SJCRH30 (cell line): ENCODE results near the gene DNAJB8. TPM values are rescaled to one million over a fixed set of nuclear protein-coding genes. Genes with fewer than 3 reads are reported as not detected.

Experiments
- DNase-seq, 2 experiments: peaks; one replicate each; pipeline ENCODE4 v3.0.0-alpha.2; 2015 to 2020
- H3K27ac ChIP-seq: fragments of 250-450 bp; sonication (Bioruptor Pico); 2 replicates; pipeline ENCODE4 v1.5.1; 2020; ENCODE audit warnings: mild to moderate bottlenecking, moderate library complexity
- H3K27me3 ChIP-seq: fragments of 250-450 bp; sonication (Bioruptor Pico); 2 replicates; pipeline ENCODE4 v1.5.1; 2020; ENCODE audit warnings: mild to moderate bottlenecking, moderate library complexity
- H3K36me3 ChIP-seq: fragments of 250-450 bp; sonication (Bioruptor Pico); 2 replicates; pipeline ENCODE4 v1.5.1; 2020; ENCODE audit warnings: mild to moderate bottlenecking, moderate library complexity
- H3K4me1 ChIP-seq: fragments of 250-450 bp; sonication (Bioruptor Pico); 2 replicates; pipeline ENCODE4 v1.5.1; 2020; ENCODE audit warnings: mild to moderate bottlenecking, moderate library complexity
- H3K4me3 ChIP-seq: fragments of 250-450 bp; sonication (Bioruptor Pico); 2 replicates; pipeline ENCODE4 v1.5.1; 2020; ENCODE audit warnings: mild to moderate bottlenecking, moderate library complexity
- H3K9me3 ChIP-seq: fragments of 250-450 bp; sonication (Bioruptor Pico); replicated peaks from 2 replicates; pipeline ENCODE4 v1.5.1; 2020; ENCODE audit warnings: mild to moderate bottlenecking, moderate library complexity
- total RNA-seq: library from RNA; depleted of rRNA; stranded (reverse); fragments of >200 nt; shearing (Covaris generic); gene quantifications from 2 replicates; pipeline ENCODE4 v1.2.3, GENCODE V29; 2014

The DNAJB8 gene
- total RNA-seq, 1 experiment from 2014 or later, result not detected

- no peaks in the 10 kb centered on the region for H3K9me3 ChIP-seq
- DNase-seq, result no peak
- no peak overlapping the region for H3K27ac ChIP-seq
- H3K27me3 ChIP-seq, result peaks cover 25% of the 10 kb centered on the region
- H3K4me3 ChIP-seq, result no peak overlapping the region
- no peaks in the 10 kb centered on the region for H3K4me1 ChIP-seq
- H3K36me3 ChIP-seq, result no peaks in the 10 kb centered on the region
These were observed 8.8 kb downstream of the DNAJB8 start for GRCh38 chr3:128457937-128458336.

- no peak overlapping the region for H3K4me3 ChIP-seq
- no peak overlapping the region for H3K27ac ChIP-seq
- no peak for DNase-seq
- no peaks in the 10 kb centered on the region for H3K9me3 ChIP-seq
- peaks cover 21% of the 10 kb centered on the region for H3K27me3 ChIP-seq
- no peaks in the 10 kb centered on the region for H3K4me1 ChIP-seq
- H3K36me3 ChIP-seq, result no peaks in the 10 kb centered on the region
These were observed 9.6 kb downstream of the DNAJB8 start for GRCh38 chr3:128456776-128457715.

DNA sequence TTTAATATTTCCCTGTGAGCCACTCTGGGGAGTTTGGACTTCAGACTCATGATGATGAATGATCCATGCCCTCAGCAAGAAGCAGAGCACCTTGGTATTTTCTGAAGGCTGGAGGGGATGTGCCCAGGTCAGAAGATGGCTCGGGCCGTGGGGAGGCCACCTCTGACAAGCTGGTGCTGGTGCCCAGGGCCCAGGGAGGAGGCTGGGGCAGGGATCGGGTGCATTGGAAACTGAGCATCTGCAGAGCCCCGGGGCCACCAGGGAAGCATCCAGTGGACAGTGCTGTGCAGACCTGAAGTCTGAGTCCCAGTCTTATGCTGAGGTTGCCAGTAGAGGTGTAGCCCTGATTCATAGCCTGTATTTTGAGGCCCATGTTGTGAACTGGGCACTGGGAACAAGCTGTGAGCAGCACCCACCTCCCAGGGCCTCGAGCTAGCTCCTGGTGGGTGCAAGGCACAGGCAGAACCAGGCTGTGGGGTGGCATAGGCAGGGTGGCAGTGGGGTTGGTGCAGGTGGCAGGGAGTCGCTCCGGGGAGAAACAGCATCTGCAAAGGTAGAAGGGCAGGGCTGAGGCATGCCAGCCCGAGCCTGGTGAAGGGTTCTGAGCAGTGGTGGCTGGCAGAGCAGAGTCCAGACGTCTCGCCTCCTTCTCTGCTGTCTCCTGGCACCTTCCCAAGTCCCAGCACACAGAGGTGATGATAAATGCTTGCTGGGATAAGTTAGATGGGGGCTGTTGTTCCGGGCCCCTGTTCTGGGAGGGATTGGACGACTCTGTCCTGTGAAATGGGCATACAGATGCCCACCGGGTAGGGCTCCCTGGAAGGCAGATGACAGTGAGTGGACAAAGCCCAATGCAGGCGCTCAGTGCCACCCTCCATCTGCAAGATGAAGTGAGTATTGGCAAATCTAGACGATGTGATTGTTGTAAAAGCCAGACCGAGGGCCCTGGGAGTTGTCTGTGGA, 10.6 kb downstream of the DNAJB8 start:
- H3K4me1 ChIP-seq, result no peaks in the 10 kb centered on the region
- H3K27me3 ChIP-seq, result peaks cover 17% of the 10 kb centered on the region
- no peak for DNase-seq

GRCh38 chr3:128455116-128455515, 11.6 kb downstream of the DNAJB8 start:
- Histone ChIP-seq H3K27me3 (peaks cover 17% of the 10 kb centered on the region), H3K9me3 (no peaks in the 10 kb centered on the region), H3K4me1 (no peaks in the 10 kb centered on the region), H3K36me3 (no peaks in the 10 kb centered on the region), H3K4me3 (no peak overlapping the region), H3K27ac (no peak overlapping the region)
- no peak for DNase-seq

More for the DNA sequence above, 10.6 kb downstream of the DNAJB8 start:
- Histone ChIP-seq H3K9me3 (no peaks in the 10 kb centered on the region), H3K36me3 (no peaks in the 10 kb centered on the region), H3K27ac (no peak overlapping the region), H3K4me3 (no peak overlapping the region)

- Histone ChIP-seq H3K36me3 (no peaks in the 10 kb centered on the region), H3K27ac (no peak overlapping the region), H3K9me3 (no peaks in the 10 kb centered on the region), H3K27me3 (peaks cover 14% of the 10 kb centered on the region), H3K4me3 (no peak overlapping the region), H3K4me1 (no peaks in the 10 kb centered on the region)
- no peak for DNase-seq
These were observed 12.4 kb downstream of the DNAJB8 start for GRCh38 chr3:128454310-128454618.

- peak in 1 of 2 experiments; percentile 20 for DNase-seq
- H3K27me3 ChIP-seq, result peaks cover 11% of the 10 kb centered on the region
- H3K27ac ChIP-seq, result no peak overlapping the region
- no peaks in the 10 kb centered on the region for H3K36me3 ChIP-seq
- no peaks in the 10 kb centered on the region for H3K9me3 ChIP-seq
- no peak overlapping the region for H3K4me3 ChIP-seq
- H3K4me1 ChIP-seq, result no peaks in the 10 kb centered on the region
These were observed 13.0 kb downstream of the DNAJB8 start for GRCh38 chr3:128453501-128454309.

DNA sequence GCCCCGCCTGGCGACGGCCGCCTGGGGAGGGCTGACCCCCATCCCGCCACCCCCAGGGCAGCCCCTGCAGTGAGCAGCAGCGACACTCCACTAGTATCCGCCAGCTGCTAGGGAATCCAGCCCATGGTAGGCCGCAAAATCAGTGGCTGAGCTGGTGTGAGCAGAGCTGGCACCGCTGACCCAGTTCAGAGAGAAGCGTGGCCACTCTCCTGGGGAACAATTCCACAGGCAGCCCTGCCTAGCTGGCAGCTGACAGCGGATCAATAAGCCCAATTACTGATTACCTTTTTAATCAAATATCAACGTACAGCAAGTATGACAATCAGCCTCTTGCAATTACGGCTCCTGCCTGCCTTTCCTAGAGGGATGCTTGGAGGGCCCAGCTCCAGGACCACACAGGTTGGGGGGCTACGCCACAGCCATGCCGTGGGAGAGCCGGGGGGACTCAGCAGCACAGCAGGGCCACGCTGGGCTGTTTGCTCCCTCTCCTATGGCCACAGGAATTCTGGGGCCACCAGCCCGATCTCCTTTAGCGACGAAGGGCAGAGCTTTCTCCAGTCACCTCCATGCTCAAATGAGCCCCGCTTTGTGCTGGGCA, 13.9 kb downstream of the DNAJB8 start:
- Histone ChIP-seq H3K36me3 (no peaks in the 10 kb centered on the region), H3K27me3 (peaks cover 11% of the 10 kb centered on the region), H3K4me3 (no peak overlapping the region), H3K27ac (no peak overlapping the region), H3K4me1 (no peaks in the 10 kb centered on the region), H3K9me3 (no peaks in the 10 kb centered on the region)
- no peak for DNase-seq

DNA sequence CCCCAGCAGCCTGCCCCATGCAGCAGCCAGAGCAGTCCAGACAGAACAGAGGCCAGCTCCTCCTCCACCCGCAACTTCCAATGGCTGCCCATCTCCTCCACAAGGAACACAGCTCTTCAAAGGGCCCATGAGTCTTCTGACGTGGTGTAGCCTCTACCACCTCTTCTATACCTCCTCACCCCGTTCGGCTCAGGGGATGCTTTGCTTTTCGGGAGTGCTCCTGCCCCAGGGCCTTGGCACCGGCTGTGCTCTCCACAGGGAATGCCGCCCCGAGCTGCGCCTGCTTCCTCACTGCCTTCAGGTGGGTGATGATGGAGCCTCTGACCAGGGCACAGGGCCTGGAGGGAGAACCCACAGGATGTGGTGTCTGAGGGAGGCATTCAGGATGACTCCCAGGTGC, 14.6 kb downstream of the DNAJB8 start:
- Histone ChIP-seq H3K9me3 (no peaks in the 10 kb centered on the region), H3K4me1 (no peaks in the 10 kb centered on the region), H3K4me3 (no peak overlapping the region), H3K36me3 (no peaks in the 10 kb centered on the region), H3K27ac (no peak overlapping the region), H3K27me3 (peaks cover 11% of the 10 kb centered on the region)
- DNase-seq, result no peak

DNA sequence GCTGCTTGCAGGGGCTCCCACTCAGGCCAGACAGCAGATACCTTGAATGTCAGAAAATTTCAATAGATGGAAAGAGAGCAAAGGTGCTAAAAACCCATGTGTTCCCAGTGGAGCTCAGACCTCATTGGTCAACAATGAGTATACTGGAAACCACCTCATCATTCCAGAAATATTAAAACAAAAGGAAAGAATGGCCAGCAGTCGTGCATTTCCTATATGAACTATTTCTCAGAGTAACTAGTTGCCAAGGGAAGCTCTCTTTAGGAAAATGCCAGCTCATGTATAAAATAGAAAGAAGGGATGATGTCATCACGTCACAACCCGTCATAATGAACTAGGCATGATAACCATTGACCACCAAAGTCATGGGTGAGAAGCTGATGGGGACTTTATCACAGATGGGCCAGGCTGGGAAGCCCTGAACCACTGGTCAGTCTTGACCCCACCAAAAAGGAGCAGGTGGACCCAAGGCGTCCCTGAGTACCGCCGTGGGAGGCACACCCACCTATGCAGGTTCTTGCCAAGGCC, 17.5 kb downstream of the DNAJB8 start:
- no peaks in the 10 kb centered on the region for H3K9me3 ChIP-seq

DNA sequence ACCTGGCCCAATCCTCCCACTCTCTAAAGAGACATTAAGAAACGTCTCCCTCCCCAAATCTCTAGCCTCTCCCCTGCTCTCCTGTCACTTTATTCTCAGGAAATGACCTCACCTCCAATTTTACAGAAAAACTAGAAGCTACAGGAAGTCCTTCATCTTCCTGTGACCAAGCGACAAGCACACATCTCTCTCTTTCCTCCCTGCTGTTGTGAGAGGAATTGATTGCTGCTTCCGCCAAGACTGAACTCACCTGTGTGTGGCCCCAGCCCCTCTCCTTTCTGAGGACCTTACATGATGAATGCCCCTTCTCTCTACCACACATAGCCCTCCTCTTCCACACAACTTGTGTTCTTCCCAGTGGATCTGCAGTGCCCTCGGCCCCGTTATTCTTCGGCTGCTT, 18.2 kb downstream of the DNAJB8 start:
- Histone ChIP-seq H3K27ac (no peak overlapping the region), H3K9me3 (no peaks in the 10 kb centered on the region), H3K4me3 (no peak overlapping the region), H3K27me3 (no peaks in the 10 kb centered on the region; the same call in 1 of the 2 replicates), H3K4me1 (no peaks in the 10 kb centered on the region), H3K36me3 (no peaks in the 10 kb centered on the region)
- DNase-seq, result no peak

More for the DNA sequence above, 17.5 kb downstream of the DNAJB8 start:
- Histone ChIP-seq H3K27ac (no peak overlapping the region), H3K4me1 (no peaks in the 10 kb centered on the region), H3K27me3 (no peaks in the 10 kb centered on the region; the same call in 1 of the 2 replicates), H3K36me3 (no peaks in the 10 kb centered on the region), H3K4me3 (no peak overlapping the region)
- no peak for DNase-seq

GRCh38 chr3:128447561-128448013, 19.1 kb downstream of the DNAJB8 start:
- H3K27ac ChIP-seq, result no peak overlapping the region
- no peak for DNase-seq
- H3K27me3 ChIP-seq, result no peaks in the 10 kb centered on the region
- no peaks in the 10 kb centered on the region for H3K36me3 ChIP-seq
- no peaks in the 10 kb centered on the region for H3K9me3 ChIP-seq
- no peaks in the 10 kb centered on the region for H3K4me1 ChIP-seq
- H3K4me3 ChIP-seq, result no peak overlapping the region

- no peaks in the 10 kb centered on the region for H3K36me3 ChIP-seq
- H3K27me3 ChIP-seq, result no peaks in the 10 kb centered on the region
- no peaks in the 10 kb centered on the region for H3K9me3 ChIP-seq
- no peak overlapping the region for H3K27ac ChIP-seq
- no peaks in the 10 kb centered on the region for H3K4me1 ChIP-seq
- no peak overlapping the region for H3K4me3 ChIP-seq
- no peak for DNase-seq
These were observed 19.9 kb downstream of the DNAJB8 start for GRCh38 chr3:128446821-128447220.

- DNase-seq, result no peak
- H3K4me1 ChIP-seq, result no peaks in the 10 kb centered on the region
- no peaks in the 10 kb centered on the region for H3K27me3 ChIP-seq
- H3K27ac ChIP-seq, result no peak overlapping the region
- no peaks in the 10 kb centered on the region for H3K36me3 ChIP-seq
- H3K4me3 ChIP-seq, result no peak overlapping the region
- H3K9me3 ChIP-seq, result no peaks in the 10 kb centered on the region
These were observed 21.3 kb downstream of the DNAJB8 start for GRCh38 chr3:128445357-128445756.

GRCh38 chr3:128443771-128444170, 22.9 kb downstream of the DNAJB8 start:
- H3K4me3 ChIP-seq, result no peak overlapping the region
- no peaks in the 10 kb centered on the region for H3K36me3 ChIP-seq
- no peaks in the 10 kb centered on the region for H3K27me3 ChIP-seq
- no peaks in the 10 kb centered on the region for H3K9me3 ChIP-seq
- H3K4me1 ChIP-seq, result no peaks in the 10 kb centered on the region
- H3K27ac ChIP-seq, result no peak overlapping the region
- DNase-seq, result no peak
